WTC11 (cell line): ENCODE measurements around the gene FAR2. TPM values are rescaled to one million over a fixed set of nuclear protein-coding genes. Genes with fewer than 3 reads are reported as not detected.

Experiments used
- ATAC-seq: fragments of 200-7000 bp; cut with Tn5 transposase; 2 replicates; pipeline ENCODE4 v1.10.0; 2021; ENCODE audit warnings: mild to moderate bottlenecking, moderate library complexity
- CTCF ChIA-PET: fragments of 300-600 bp; sonication (Branson Sonifier 250); formaldehyde crosslinking; loops from one replicate; lab custom pipeline; 2021; ENCODE audit warnings: antibody characterized with exemption; lab: Charles Lee
- POLR2A ChIA-PET: fragments of 350-600 bp; sonication (Branson Sonifier 250); formaldehyde crosslinking; loops from one replicate; lab custom pipeline; 2021; ENCODE audit warnings: antibody characterized with exemption; lab: Charles Lee
- DNase-seq: peaks from one replicate; pipeline ENCODE4 v3.0.0; 2021; ENCODE audit warnings: low spot score
- H3K27ac Mint-ChIP-seq: 2 replicates; pipeline ENCODE4 v1.8.0; 2021; ENCODE audit warnings: mixed read lengths
- H3K27me3 Mint-ChIP-seq: 2 replicates; pipeline ENCODE4 v1.8.0; 2021; ENCODE audit warnings: low read depth, mild to moderate bottlenecking, moderate library complexity, mixed read lengths
- H3K36me3 Mint-ChIP-seq: 2 replicates; pipeline ENCODE4 v1.8.0; 2021; ENCODE audit warnings: mixed read lengths
- H3K4me1 Mint-ChIP-seq: 2 replicates; pipeline ENCODE4 v1.8.0; 2022; ENCODE audit warnings: mixed read lengths
- H3K4me3 Mint-ChIP-seq: 2 replicates; pipeline ENCODE4 v1.8.0; 2021; ENCODE audit warnings: mild to moderate bottlenecking, moderate library complexity, mixed read lengths
- H3K9me3 Mint-ChIP-seq: 2 replicates; pipeline ENCODE4 v1.8.0; 2021; ENCODE audit warnings: mixed read lengths
- AFF4 ChIP-seq: sonication (generic); formaldehyde crosslinking; IDR thresholded peaks from 2 replicates; pipeline ENCODE4 v1.8.1; 2023; ENCODE audit warnings: mild to moderate bottlenecking, missing genetic modification reagents, borderline replicate concordance
- CBFB ChIP-seq: sonication (generic); formaldehyde crosslinking; IDR thresholded peaks from 2 replicates; pipeline ENCODE4 v1.8.1; 2022; ENCODE audit warnings: mild to moderate bottlenecking, low read depth, missing genetic modification reagents
- CREB1 ChIP-seq: sonication (generic); formaldehyde crosslinking; IDR thresholded peaks from 2 replicates; pipeline ENCODE4 v1.8.0; 2023; ENCODE audit warnings: mild to moderate bottlenecking, missing genetic modification reagents
- CTCF ChIP-seq: fragments of 200-600 bp; IDR thresholded peaks from 2 replicates; pipeline ENCODE4 v1.8.0; 2022; ENCODE audit warnings: antibody characterized with exemption
- E2F1 ChIP-seq: sonication (generic); formaldehyde crosslinking; IDR thresholded peaks from 2 replicates; pipeline ENCODE4 v1.8.0; 2022; ENCODE audit warnings: mild to moderate bottlenecking, missing genetic modification reagents
- ERG ChIP-seq: fragments of 250-450 bp; sonication (Bioruptor Pico); IDR thresholded peaks from 2 replicates; pipeline ENCODE4 v1.8.0; 2021; ENCODE audit warnings: mild to moderate bottlenecking
- ETV6 ChIP-seq: sonication (generic); formaldehyde crosslinking; IDR thresholded peaks from 2 replicates; pipeline ENCODE4 v1.8.1; 2022; ENCODE audit warnings: mild to moderate bottlenecking, missing genetic modification reagents
- FOXP1 ChIP-seq: sonication (generic); formaldehyde crosslinking; IDR thresholded peaks from 2 replicates; pipeline ENCODE4 v1.8.0; 2022; ENCODE audit warnings: missing genetic modification reagents, mild to moderate bottlenecking, moderate library complexity, borderline replicate concordance
- FOXP4 ChIP-seq: sonication (generic); formaldehyde crosslinking; IDR thresholded peaks from 2 replicates; pipeline ENCODE4 v1.8.0; 2022; ENCODE audit warnings: mild to moderate bottlenecking, missing genetic modification reagents
- HMGA2 ChIP-seq: fragments of 250-450 bp; sonication (Bioruptor Pico); IDR thresholded peaks from 2 replicates; pipeline ENCODE4 v1.4.0; 2021; ENCODE audit warnings: mild to moderate bottlenecking, moderate library complexity
- MLX ChIP-seq: sonication (generic); formaldehyde crosslinking; IDR thresholded peaks from 2 replicates; pipeline ENCODE4 v1.8.1; 2023; ENCODE audit warnings: mild to moderate bottlenecking, missing genetic modification reagents, moderate library complexity
- MXD4 ChIP-seq: fragments of 250-450 bp; sonication (Bioruptor Pico); IDR thresholded peaks from 2 replicates; pipeline ENCODE4 v1.8.0; 2021; ENCODE audit warnings: mild to moderate bottlenecking, moderate library complexity, borderline replicate concordance
- RELA ChIP-seq: sonication (generic); formaldehyde crosslinking; IDR thresholded peaks from 2 replicates; pipeline ENCODE4 v1.8.1; 2022; ENCODE audit warnings: missing genetic modification reagents, mild to moderate bottlenecking, borderline replicate concordance
- TEAD4 ChIP-seq: sonication (generic); formaldehyde crosslinking; IDR thresholded peaks from 2 replicates; pipeline ENCODE4 v1.8.0; 2022; ENCODE audit warnings: mild to moderate bottlenecking, missing genetic modification reagents
- ZMAT4 ChIP-seq: fragments of 250-450 bp; sonication (Bioruptor Pico); IDR thresholded peaks from 2 replicates; pipeline ENCODE4 v1.9.0; 2021; ENCODE audit warnings: mild to moderate bottlenecking
- ZNF317 ChIP-seq: sonication (generic); formaldehyde crosslinking; IDR thresholded peaks from 2 replicates; pipeline ENCODE4 v1.8.1; 2023; ENCODE audit warnings: low read depth, mild to moderate bottlenecking, moderate library complexity, missing genetic modification reagents, borderline replicate concordance
- ZNF512 ChIP-seq: sonication (generic); formaldehyde crosslinking; IDR thresholded peaks from 2 replicates; pipeline ENCODE4 v1.8.1; 2022; ENCODE audit warnings: missing genetic modification reagents, borderline replicate concordance
- total RNA-seq: library from RNA; stranded (reverse); gene quantifications from 3 replicates; pipeline ENCODE4 v1.2.3, GENCODE V29; 2021

The FAR2 gene
- total RNA-seq, 1 experiment from 2014 or later = 20.0 TPM

- no peak overlapping the region for H3K27ac Mint-ChIP-seq
- H3K4me1 Mint-ChIP-seq = peaks cover 6% of the 10 kb centered on the region; the same call in 1 of the 2 replicates
- POLR2A ChIA-PET = no interaction called here
- H3K9me3 Mint-ChIP-seq = no peaks in the 10 kb centered on the region
- CTCF ChIA-PET = no interaction called here
- TF ChIP-seq RELA (CRISPR knock-in tag) = no peak
- no peak for TF ChIP-seq ETV6 (CRISPR knock-in tag)
- no peak for TF ChIP-seq FOXP1 (CRISPR knock-in tag)
- TF ChIP-seq AFF4 (CRISPR knock-in tag) = no peak
- TF ChIP-seq MXD4 (CRISPR knock-in tag) = no peak
- TF ChIP-seq ERG (CRISPR knock-in tag) = no peak
- TF ChIP-seq ZNF317 (CRISPR knock-in tag) = no peak
- no peak for TF ChIP-seq CTCF
- no peak for TF ChIP-seq TEAD4 (CRISPR knock-in tag)
- TF ChIP-seq CREB1 (CRISPR knock-in tag) = no peak
- no peak for TF ChIP-seq ZMAT4
- no peak for TF ChIP-seq CBFB (CRISPR knock-in tag)
- no peak for TF ChIP-seq HMGA2 (CRISPR knock-in tag)
- no peak for TF ChIP-seq ZNF512 (CRISPR knock-in tag)
- TF ChIP-seq E2F1 = no peak
- no peak for TF ChIP-seq FOXP4 (CRISPR knock-in tag)
- TF ChIP-seq MLX (CRISPR knock-in tag) = no peak
- H3K36me3 Mint-ChIP-seq = no peaks in the 10 kb centered on the region
- no peak for ATAC-seq
- no peak for DNase-seq
- no peaks in the 10 kb centered on the region for H3K27me3 Mint-ChIP-seq
- no peak overlapping the region for H3K4me3 Mint-ChIP-seq
Measured at GRCh38 chr12:29278673-29279420, 129.8 kb downstream of the FAR2 start.
